SJSA1 (cell line): Measurements from ENCODE around the gene RHBDD2. TPM values are rescaled to one million over a fixed set of nuclear protein-coding genes. Genes with fewer than 3 reads are reported as not detected.
A peak's percentile ranks its signal among the peaks of the same experiment; 100 is the strongest.
"Not testable (repeated sequence)": the region's sequence is repeated elsewhere in the genome, so short reads cannot be mapped to it uniquely, and the experiment has no call there.

ENCODE experiments used
- DNase-seq, 2 experiments: peaks; one replicate each; pipeline ENCODE4 v3.0.0-alpha.2; 2015 to 2020; ENCODE audit warnings: low spot score in 2 of 2, low read depth in 1 of 2
- H3K27ac ChIP-seq: fragments of 250-450 bp; sonication (Bioruptor Pico); 2 replicates; pipeline ENCODE4 v1.5.1; 2020; ENCODE audit warnings: mild to moderate bottlenecking, moderate library complexity
- H3K27me3 ChIP-seq: fragments of 250-450 bp; sonication (Bioruptor Pico); replicated peaks from 2 replicates; pipeline ENCODE4 v1.5.1; 2020; ENCODE audit warnings: mild to moderate bottlenecking, moderate library complexity
- H3K36me3 ChIP-seq: fragments of 250-450 bp; sonication (Bioruptor Pico); 2 replicates; pipeline ENCODE4 v1.5.1; 2020; ENCODE audit warnings: mild to moderate bottlenecking
- H3K4me1 ChIP-seq: fragments of 250-450 bp; sonication (Bioruptor Pico); replicated peaks from 2 replicates; pipeline ENCODE4 v1.6.1; 2021; ENCODE audit warnings: mild to moderate bottlenecking
- H3K4me3 ChIP-seq: fragments of 250-450 bp; sonication (Bioruptor Pico); 2 replicates; pipeline ENCODE4 v1.5.1; 2020; ENCODE audit warnings: mild to moderate bottlenecking
- H3K9me3 ChIP-seq: fragments of 250-450 bp; sonication (Bioruptor Pico); replicated peaks from 2 replicates; pipeline ENCODE4 v1.5.1; 2020; ENCODE audit warnings: mild to moderate bottlenecking
- total RNA-seq: library from RNA; depleted of rRNA; stranded (reverse); fragments of >200 nt; shearing (Covaris generic); gene quantifications from 2 replicates; pipeline ENCODE4 v1.2.3, GENCODE V29; 2014

Gene RHBDD2
- total RNA-seq, 1 experiment from 2014 or later = 46.2 TPM

DNA sequence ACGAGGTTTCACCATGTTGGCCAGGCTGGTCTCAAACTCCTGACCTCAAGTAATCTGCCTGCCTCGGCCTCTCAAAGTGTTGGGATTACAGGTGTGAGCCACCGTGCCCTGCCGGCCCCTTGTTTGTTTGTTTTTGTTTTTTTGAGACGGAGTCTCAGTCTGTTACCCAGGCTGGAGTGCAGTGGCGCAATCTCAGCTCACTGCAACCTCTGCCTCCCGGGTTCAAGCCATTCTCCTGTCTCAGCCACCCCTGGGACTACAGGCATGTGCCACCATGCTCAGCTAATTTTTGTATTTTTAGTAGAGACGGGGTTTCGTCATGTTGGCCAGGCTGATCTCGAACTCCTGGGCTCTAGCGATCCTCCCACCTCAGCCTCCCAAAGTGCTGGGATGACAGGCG lies 32.4 kb downstream of the RHBDD2 start:
- not testable (repeated sequence) for H3K36me3 ChIP-seq, H3K27me3 ChIP-seq, H3K27ac ChIP-seq, H3K4me3 ChIP-seq, DNase-seq, H3K9me3 ChIP-seq
- peaks cover 12% of the 10 kb centered on the region for H3K4me1 ChIP-seq

GRCh38 chr7:75913437-75913836 lies 34.6 kb downstream of the RHBDD2 start:
- no peak for DNase-seq
- peaks cover 17% of the 10 kb centered on the region for H3K4me1 ChIP-seq

DNA sequence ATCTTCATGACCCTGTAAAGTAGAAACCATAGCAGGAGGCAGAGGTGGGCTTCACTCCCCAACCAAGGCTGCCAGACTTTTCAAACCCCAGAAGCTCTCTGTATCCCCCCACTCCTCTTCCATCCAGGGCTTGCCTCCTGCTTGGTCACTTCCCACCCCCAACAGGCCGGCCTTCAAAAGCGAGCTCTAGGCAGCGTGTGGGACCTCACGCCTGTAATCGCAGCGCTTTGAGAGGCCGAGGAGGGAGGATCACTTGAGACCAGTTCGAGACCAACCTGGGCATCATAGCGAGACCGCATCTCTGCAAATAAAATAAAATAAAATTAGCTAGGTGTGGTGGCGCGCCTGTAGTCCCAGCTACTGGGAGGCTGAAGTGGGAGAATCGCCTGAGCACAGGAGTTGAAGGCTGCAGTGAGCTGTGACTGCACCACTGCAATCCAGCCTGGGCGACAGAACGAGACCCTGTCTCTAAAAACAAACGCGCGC lies 35.4 kb downstream of the RHBDD2 start:
- Histone ChIP-seq H3K36me3 (peaks cover 15% of the 10 kb centered on the region), H3K27me3 (no peaks in the 10 kb centered on the region), H3K9me3 (no peaks in the 10 kb centered on the region), H3K4me3 (peak overlapping the region; percentile 87), H3K4me1 (peaks cover 17% of the 10 kb centered on the region), H3K27ac (peak overlapping the region; percentile 54)
- DNase-seq = no peak

More at GRCh38 chr7:75913437-75913836, 34.6 kb downstream of the RHBDD2 start:
- Histone ChIP-seq H3K4me3 (no peak overlapping the region), H3K27me3 (no peaks in the 10 kb centered on the region), H3K36me3 (peaks cover 13% of the 10 kb centered on the region), H3K27ac (no peak overlapping the region), H3K9me3 (no peaks in the 10 kb centered on the region)

GRCh38 chr7:75914655-75915415 lies 36.0 kb downstream of the RHBDD2 start, which contains the start of gene POR:
Gene POR, plus strand, starts transcription at chr7:75915155. Its CDS starts 38,847 bp downstream, at chr7:75954002.
- Histone ChIP-seq H3K4me1 (peaks cover 17% of the 10 kb centered on the region), H3K27ac (peak within 1 kb of the TSS; percentile 54), H3K9me3 (no peaks in the 10 kb centered on the region), H3K36me3 (peaks cover 15% of the 10 kb centered on the region), H3K27me3 (no peaks in the 10 kb centered on the region), H3K4me3 (peak within 1 kb of the TSS; percentile 87)
- DNase-seq = peak; percentile 91 to 97

DNA sequence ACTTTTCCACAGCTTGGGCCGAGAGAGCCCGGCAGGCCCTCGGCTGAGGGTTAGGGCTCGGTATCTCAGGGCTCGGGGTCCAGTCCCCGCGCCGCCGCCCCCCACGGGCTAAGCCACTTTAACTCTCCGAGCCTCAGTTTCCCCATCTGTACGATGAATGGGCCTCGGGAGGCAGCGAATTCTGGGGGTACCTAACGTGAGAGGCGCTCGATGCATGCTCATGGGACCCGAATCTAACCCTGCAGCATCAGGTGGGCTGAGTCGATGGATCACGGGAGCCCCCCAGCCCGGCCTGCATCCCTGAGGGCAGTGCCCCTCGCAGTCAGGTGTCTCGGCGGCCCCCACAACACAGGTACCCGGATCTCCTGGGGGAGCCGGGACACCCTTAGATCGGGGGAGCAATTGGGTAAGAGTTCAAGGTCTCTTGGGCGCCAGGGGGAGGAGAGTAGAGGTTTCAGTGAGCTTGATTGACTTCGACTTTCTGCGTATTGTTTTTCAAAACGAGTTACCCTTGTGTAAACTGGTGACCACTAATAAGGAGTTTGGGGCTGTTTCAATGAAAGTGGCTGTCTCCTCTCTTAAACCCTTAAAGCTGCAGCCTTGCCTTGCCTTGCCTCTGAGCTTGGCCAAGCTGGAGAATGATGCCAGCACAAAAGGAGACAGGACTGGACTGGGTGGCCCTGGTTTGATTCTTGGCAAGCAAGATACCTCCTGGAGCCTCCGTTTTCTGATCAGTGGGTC lies 36.8 kb downstream of the RHBDD2 start:
- peak in 1 of 2 experiments; percentile 45 for DNase-seq
- Histone ChIP-seq H3K27me3 (no peaks in the 10 kb centered on the region), H3K27ac (peak overlapping the region; percentile 35), H3K4me3 (peak overlapping the region; percentile 87), H3K9me3 (no peaks in the 10 kb centered on the region), H3K4me1 (peaks cover 17% of the 10 kb centered on the region), H3K36me3 (peaks cover 15% of the 10 kb centered on the region)

GRCh38 chr7:75916259-75916658 lies 37.4 kb downstream of the RHBDD2 start:
- H3K9me3 ChIP-seq = no peaks in the 10 kb centered on the region
- no peak for DNase-seq

DNA sequence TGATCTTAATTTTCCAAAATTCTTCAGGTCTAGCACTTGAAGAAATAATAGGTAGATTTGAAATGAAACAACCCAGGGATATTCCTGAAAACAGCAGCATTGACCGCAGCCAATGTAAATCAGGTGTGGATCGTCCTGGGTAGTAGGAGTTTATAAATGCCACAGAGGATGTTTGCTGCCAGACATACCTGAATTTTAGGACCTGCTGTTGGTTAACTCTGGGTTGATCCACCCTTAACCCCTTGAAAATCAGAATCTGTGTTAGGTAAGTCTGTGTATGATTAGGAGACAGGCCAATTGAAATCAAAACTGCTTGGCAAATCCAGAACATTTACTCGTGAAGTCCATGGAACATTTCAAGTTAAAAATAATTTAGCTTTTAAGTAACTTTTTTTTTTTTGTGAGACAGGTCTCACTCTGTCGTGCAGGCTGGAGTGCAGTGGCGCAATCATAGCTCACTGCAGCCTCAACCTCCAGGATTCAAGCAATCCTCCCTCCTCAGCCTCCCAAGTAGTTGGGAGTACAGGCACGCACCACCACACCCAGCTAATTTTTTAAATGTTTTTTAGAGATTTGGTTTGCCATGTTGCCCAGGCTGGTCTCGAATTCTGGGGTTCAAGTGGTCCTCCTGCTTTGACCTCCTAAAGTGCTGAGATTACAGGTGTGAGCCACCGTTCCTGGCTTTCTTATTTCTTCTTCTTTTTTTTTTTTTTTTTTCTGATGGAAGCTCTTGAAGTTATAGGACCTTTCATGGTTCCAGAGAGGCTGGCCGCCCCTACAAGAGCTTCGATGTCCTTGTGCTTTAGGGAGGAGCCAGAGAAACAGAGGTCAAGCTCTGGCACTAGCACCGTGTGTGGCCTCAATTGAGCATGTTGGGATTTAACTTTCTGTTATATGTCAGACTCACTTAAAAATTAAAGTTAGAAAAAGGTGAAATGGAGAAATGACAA lies 38.1 kb downstream of the RHBDD2 start:
- Histone ChIP-seq H3K4me1 (peaks cover 17% of the 10 kb centered on the region), H3K4me3 (peak overlapping the region; percentile 87; the same call in 1 of the 2 replicates), H3K9me3 (no peaks in the 10 kb centered on the region), H3K36me3 (peaks cover 19% of the 10 kb centered on the region), H3K27ac (no peak overlapping the region), H3K27me3 (no peaks in the 10 kb centered on the region)
- no peak for DNase-seq

More at GRCh38 chr7:75916259-75916658, 37.4 kb downstream of the RHBDD2 start:
- H3K36me3 ChIP-seq = peaks cover 16% of the 10 kb centered on the region
- H3K27ac ChIP-seq = no peak overlapping the region
- no peaks in the 10 kb centered on the region for H3K27me3 ChIP-seq
- peak overlapping the region; percentile 87 for H3K4me3 ChIP-seq
- H3K4me1 ChIP-seq = peaks cover 17% of the 10 kb centered on the region

DNA sequence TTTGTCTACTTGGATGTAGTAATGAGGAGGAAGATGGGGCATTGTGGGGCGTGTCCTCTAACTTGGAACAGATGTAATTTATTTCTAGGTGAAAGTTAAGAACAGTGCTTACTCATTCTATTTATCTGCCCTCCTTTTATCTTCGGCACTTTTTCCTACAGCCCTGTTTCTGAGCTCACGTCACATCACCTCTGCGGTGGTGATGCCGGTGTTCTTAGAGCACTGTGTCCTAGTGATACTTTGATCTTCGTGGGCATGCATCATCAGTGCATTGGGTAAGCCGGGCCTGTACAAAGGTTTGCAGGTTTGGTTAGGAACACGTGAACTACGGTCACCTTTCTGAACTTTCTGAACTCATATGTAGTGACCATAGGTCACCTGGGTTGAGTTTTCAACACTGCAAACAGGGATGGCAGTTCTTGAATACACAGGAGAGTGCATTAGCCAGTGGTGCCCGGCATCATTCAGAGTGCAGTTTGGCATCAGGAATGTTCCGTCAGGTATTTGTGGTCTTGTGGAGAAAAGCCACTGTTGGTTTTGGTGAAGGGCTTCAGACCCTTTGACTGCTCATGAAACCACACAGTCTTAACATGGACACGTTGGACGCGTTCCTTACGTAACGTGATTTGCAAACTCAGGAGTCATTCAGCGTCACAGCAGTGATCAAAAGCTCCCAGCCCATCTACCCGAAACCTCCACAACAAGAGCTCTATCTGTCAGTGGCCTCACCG lies 41.8 kb downstream of the RHBDD2 start:
- H3K4me3 ChIP-seq = no peak overlapping the region
- peaks cover 22% of the 10 kb centered on the region for H3K36me3 ChIP-seq
- no peak overlapping the region for H3K27ac ChIP-seq
- H3K27me3 ChIP-seq = no peaks in the 10 kb centered on the region
- H3K4me1 ChIP-seq = peaks cover 9% of the 10 kb centered on the region
- DNase-seq = peak in 1 of 2 experiments; percentile 16
- no peaks in the 10 kb centered on the region for H3K9me3 ChIP-seq

DNA sequence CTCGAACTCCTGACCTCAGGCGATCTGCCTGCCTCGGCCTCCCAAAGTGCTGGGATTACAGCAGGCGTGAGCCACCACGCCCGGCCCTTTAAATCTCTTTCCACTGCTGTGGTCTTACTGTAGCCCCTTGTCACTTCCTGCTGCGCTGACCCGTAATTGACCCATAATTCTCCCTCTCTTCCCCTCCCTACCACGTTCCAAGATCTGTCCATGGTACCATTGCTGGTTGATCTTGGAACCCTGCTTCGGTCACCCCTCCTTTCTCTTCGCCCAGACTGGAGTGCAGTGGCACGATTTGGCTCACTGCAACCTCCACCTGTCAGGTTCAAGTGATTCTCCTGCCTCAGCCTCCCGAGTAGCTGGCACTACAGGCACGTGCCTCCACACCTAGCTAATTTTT lies 42.6 kb downstream of the RHBDD2 start:
- no peaks in the 10 kb centered on the region for H3K27me3 ChIP-seq
- no peak overlapping the region for H3K4me3 ChIP-seq
- no peaks in the 10 kb centered on the region for H3K9me3 ChIP-seq
- peaks cover 26% of the 10 kb centered on the region for H3K36me3 ChIP-seq
- peaks cover 2% of the 10 kb centered on the region for H3K4me1 ChIP-seq
- DNase-seq = no peak
- no peak overlapping the region for H3K27ac ChIP-seq

DNA sequence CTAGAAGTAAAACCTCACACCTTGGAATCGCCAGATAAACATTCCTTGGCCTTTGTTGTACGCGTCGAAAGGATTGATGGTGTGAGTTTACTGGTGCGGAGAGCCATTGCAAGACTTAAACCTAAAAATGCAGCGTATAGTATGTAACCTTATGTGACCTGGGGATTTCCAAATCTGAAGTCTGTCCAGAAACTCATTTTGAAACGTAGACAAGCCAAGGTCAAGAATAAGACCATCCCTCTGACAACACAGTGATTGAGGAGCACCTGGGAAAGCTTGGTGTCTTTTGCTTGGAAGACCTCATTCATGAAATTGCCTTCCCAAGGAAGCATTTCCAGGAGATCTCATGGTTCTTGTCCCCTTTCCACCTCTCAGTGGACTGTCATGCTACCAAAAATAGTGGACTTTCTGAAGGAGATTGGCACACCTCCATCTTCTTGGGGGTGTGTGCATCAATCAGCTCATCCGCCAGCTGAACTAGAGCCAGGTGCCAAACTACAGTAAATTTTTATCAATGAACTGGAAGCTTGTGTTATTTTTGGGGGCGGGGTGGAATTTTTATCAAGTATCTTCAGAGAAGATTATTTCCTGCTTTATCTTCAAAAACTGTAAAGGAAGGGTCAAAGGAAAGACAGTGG lies 44.3 kb downstream of the RHBDD2 start:
- no peak for DNase-seq
- peaks cover 27% of the 10 kb centered on the region for H3K36me3 ChIP-seq
- no peak overlapping the region for H3K27ac ChIP-seq
- no peaks in the 10 kb centered on the region for H3K4me1 ChIP-seq
- no peak overlapping the region for H3K4me3 ChIP-seq
- H3K9me3 ChIP-seq = no peaks in the 10 kb centered on the region
- no peaks in the 10 kb centered on the region for H3K27me3 ChIP-seq

GRCh38 chr7:75924256-75924655 lies 45.4 kb downstream of the RHBDD2 start:
- Histone ChIP-seq H3K27me3 (no peaks in the 10 kb centered on the region), H3K4me1 (no peaks in the 10 kb centered on the region), H3K4me3 (no peak overlapping the region), H3K9me3 (no peaks in the 10 kb centered on the region), H3K36me3 (peaks cover 32% of the 10 kb centered on the region), H3K27ac (no peak overlapping the region)
- DNase-seq = no peak

GRCh38 chr7:75924889-75925288 lies 46.1 kb downstream of the RHBDD2 start:
- no peaks in the 10 kb centered on the region for H3K27me3 ChIP-seq
- no peaks in the 10 kb centered on the region for H3K4me1 ChIP-seq
- peaks cover 36% of the 10 kb centered on the region for H3K36me3 ChIP-seq
- DNase-seq = no peak
- H3K27ac ChIP-seq = no peak overlapping the region
- no peaks in the 10 kb centered on the region for H3K9me3 ChIP-seq
- H3K4me3 ChIP-seq = no peak overlapping the region
